HG02798 (cell line): ENCODE data around the gene PLXNB3.
A peak's percentile ranks its signal among the peaks of the same experiment; 100 is the strongest.
"Not testable (repeated sequence)": the region's sequence is repeated elsewhere in the genome, so short reads cannot be mapped to it uniquely, and the experiment has no call there.

ENCODE experiments used
- ATAC-seq: cut with Tn5 transposase; IDR thresholded peaks from one replicate; pipeline ENCODE4 v1.9.1; 2021; ENCODE audit warnings: mild to moderate bottlenecking; ENCODE audit not compliant: unreplicated experiment, poor library complexity

PLXNB3 gene

DNA sequence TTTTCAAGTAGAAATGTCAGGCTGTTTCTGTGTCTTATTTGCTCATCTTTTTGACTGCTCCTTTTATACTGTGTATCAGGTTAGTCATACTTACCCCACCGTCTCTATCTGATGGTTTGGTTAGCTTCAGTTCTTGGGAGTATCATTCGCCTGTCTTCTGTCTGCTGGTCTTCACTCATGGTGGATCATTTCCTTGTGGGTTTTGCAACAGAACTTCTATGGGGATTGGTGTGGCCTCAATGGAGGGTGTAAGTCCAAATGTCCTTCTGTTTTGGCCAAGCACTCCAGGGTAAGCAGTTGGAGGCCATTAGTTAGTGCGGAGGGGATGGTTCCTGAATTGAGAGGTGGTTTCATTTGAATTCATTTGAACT, 32.2 kb upstream of the PLXNB3 start:
- no peak for ATAC-seq

GRCh38 chrX:153732401-153732800, 31.6 kb upstream of the PLXNB3 start:
- no peak for ATAC-seq

DNA sequence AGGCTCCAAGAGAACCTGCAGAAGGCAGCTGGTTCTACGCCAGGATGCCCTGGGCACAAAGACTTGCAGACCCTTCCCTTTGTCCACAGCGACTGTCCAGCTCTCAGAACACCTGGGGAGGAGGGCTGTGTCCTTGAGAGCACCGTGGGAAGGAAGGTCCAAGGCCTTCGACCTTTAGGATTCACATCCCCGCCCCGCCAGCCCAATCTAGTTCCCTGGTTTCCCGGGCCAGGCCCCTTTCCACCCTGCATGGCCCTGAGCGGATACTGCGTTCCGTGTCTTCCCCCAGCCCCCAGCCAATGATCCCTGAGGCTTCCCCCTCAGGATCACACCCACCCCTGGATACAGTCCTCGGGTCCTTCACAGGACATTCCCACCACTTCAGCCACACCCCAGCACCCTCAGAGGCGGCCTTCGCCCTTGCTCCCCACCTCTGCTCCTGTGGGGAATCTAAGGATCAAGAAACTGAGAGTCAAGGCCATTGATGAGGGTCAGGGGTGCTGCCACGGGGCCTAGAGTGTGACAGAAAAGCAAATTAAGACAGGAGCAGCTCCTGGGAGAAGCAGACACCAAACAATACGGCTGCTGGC, 30.3 kb upstream of the PLXNB3 start:
- ATAC-seq: no peak

- no peak for ATAC-seq
These were observed 29.2 kb upstream of the PLXNB3 start for GRCh38 chrX:153734871-153735270.

- peak; percentile 57 for ATAC-seq
These were observed 28.8 kb upstream of the PLXNB3 start for GRCh38 chrX:153735274-153735673.

DNA sequence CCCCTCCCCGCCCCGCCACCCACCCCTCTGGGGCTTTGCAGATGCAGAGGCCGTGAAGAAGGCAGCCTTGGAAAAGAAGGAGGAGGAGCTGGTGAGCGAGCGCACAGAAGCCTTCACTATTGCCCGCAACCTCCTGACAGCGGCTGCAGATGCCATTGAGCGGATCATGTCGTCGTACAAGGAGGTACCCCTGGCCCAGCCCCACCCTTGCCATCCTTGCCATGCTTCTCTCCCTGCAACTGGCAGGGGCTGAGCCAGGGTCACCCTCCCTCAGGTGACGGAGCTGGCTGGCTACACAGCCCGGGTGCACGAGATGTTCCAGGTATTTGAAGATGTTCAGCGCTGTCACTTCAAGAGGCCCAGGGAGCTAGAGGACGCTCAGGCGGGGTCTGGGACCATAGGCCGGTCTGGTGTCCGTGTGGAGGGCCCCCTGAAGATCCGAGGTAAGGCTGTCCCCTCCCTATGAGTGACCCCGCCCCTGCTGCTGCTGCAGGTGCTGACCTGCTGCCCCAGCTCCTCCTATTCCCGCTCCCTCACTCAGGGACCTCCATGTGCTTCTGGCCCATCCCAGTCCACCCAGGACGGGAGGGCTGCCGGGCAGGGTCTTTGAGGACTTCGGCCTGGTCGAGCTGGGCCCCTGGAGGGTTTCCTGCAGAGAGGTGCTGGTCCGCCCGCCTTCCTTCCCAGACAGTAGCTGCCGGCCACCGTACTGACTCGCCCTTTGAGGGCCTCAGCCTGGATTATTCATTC, 27.8 kb upstream of the PLXNB3 start:
- ATAC-seq: no peak

- no peak for ATAC-seq
These were observed 27.1 kb upstream of the PLXNB3 start for GRCh38 chrX:153736871-153737441.

GRCh38 chrX:153738056-153738605, 25.9 kb upstream of the PLXNB3 start:
- no peak for ATAC-seq

GRCh38 chrX:153739754-153740486, 24.1 kb upstream of the PLXNB3 start:
- no peak for ATAC-seq

DNA sequence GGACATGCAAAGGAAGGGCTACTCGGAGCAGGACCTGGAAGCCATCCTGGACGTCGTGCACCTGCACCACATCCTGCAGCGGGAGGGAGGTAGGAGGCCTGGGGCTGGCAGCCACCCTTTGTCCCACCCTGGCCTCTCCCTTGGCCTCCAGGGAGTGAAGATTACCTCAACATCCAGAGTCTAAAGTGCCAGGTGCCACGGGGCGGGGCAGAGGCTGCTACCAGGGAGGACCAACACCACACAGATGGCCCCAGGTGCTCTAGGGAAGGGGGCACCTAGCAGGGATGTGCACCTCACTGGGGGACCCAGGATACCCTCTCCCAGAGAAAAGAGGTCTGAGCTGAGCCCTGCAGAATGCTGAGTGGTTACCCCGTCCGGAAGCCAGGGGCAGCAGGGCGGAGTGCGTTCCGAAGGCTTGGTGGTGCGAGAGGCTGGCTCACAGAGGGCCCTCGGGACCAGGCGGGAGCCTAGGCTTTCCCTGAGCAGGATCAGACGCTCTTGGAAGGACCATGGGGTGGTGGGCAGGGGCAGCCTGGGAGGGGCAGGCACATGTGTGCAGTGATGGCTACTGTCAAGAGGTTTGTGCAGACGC, 23.3 kb upstream of the PLXNB3 start:
- ATAC-seq: no peak

DNA sequence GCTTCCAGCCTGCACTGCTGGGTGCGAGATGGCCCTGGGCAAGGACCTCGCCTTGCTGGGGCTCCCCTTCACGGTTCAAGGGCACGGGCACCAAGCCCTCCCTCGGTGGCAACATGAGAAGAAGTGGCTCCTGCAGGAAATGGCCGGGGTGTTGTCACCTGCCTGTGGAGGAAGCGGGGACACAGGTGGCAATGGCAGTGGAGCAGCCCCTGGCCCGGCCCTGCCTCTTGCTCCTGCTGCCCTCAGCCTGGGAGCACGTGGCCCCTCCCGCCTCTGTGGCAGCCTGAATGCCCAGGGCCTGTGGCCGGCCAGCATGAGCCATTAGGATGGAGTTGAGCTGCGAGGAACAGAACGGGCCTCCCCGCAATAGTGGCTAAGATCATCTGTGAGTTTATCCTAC, 22.6 kb upstream of the PLXNB3 start:
- ATAC-seq: no peak

- ATAC-seq: not testable (repeated sequence)
These were observed 21.9 kb upstream of the PLXNB3 start for GRCh38 chrX:153742111-153742510.

DNA sequence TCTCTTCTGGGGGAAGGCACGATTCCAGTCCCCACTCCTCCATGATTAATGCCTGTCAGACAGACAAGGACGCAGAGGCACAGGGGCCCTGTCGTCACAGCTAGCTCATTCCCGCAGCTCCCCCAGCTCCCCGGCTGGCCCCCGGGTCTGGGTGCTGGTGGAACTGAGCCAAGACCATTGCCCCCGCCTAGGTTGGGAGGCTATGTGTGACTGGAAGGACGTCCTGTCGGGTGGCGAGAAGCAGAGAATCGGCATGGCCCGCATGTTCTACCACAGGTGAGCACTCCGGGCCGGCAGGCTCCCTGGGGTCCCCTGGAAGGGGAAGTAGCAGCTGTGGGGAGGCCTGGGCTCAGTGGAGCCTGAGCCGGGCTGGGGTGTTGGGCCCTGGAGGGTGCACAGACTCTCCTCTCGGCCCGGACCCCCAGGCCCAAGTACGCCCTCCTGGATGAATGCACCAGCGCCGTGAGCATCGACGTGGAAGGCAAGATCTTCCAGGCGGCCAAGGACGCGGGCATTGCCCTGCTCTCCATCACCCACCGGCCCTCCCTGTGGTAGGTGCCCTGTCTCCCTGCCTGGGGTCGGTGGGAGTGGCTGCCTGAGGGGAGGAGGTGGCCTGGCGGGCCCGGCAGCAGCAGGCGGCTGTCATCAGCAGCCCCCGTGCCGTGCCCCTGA, 21.1 kb upstream of the PLXNB3 start:
- not testable (repeated sequence) for ATAC-seq

GRCh38 chrX:153743468-153744209, 20.4 kb upstream of the PLXNB3 start:
- not testable (repeated sequence) for ATAC-seq

GRCh38 chrX:153744210-153745066, 19.6 kb upstream of the PLXNB3 start:
- no peak for ATAC-seq

GRCh38 chrX:153745067-153745433, 19.0 kb upstream of the PLXNB3 start:
- not testable (repeated sequence) for ATAC-seq

DNA sequence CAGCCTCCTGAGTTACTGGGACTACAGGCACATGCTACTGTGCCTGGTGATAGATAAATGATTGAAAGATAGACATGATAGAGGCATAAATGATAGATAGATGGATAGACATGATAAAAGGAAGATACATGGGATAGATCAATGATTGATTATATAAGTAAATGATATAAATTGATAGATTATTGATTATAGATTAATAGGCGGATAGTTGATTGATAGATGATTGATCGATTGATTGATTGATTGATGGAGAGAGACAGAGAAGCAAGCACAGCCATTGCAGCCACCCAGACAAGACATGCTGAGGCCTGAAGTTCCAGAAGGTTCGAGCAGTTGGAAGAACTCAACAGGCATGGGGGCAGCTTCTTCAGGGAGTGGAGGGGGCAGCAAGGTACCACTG, 17.7 kb upstream of the PLXNB3 start:
- ATAC-seq: no peak

- ATAC-seq: not testable (repeated sequence)
These were observed 17.1 kb upstream of the PLXNB3 start for GRCh38 chrX:153746991-153747390.
